RWPE2 (cell line): Measurements from ENCODE around the gene MYO10.
"Not testable (repeated sequence)": the region's sequence is repeated elsewhere in the genome, so short reads cannot be mapped to it uniquely, and the experiment has no call there.

Source experiments
- ATAC-seq: fragments of 200-7000 bp; cut with Tn5 transposase; 3 replicates; pipeline ENCODE4 v1.9.1; 2021; ENCODE audit warnings: low read depth
- DNase-seq: peaks from one replicate; pipeline ENCODE4 v3.0.0-alpha.2; 2020; ENCODE audit warnings: low spot score
- H3K27ac ChIP-seq: fragments of 450-650 bp; 2 replicates; pipeline ENCODE4 v1.5.1; 2017; ENCODE audit warnings: mild to moderate bottlenecking; ENCODE audit not compliant: poor library complexity, severe bottlenecking
- H3K27me3 ChIP-seq: fragments of 250-450 bp; sonication (Bioruptor Pico); 2 replicates; pipeline ENCODE4 v1.5.1; 2021; ENCODE audit warnings: mild to moderate bottlenecking, moderate library complexity; ENCODE audit not compliant: insufficient read depth, poor library complexity, severe bottlenecking
- H3K36me3 ChIP-seq: fragments of 250-450 bp; sonication (Bioruptor Pico); 2 replicates; pipeline ENCODE4 v1.5.1; 2020; ENCODE audit warnings: low read depth, mild to moderate bottlenecking, moderate library complexity
- H3K4me1 ChIP-seq: fragments of 250-450 bp; sonication (Bioruptor Pico); 2 replicates; pipeline ENCODE4 v1.5.1; 2021; ENCODE audit warnings: mild to moderate bottlenecking, moderate library complexity; ENCODE audit not compliant: insufficient read depth, poor library complexity, severe bottlenecking
- H3K4me3 ChIP-seq: fragments of 250-450 bp; sonication (Bioruptor Pico); 2 replicates; pipeline ENCODE4 v1.5.1; 2021; ENCODE audit warnings: mild to moderate bottlenecking, moderate library complexity; ENCODE audit not compliant: severe bottlenecking
- H3K9me3 ChIP-seq: fragments of 250-450 bp; sonication (Bioruptor Pico); 2 replicates; pipeline ENCODE4 v1.5.1; 2021; ENCODE audit warnings: mild to moderate bottlenecking, moderate library complexity; ENCODE audit not compliant: severe bottlenecking
- TF ChIP-seq, protein P1 (sequence below): fragments of 450-650 bp; IDR thresholded peaks from one replicate; pipeline ENCODE4 v1.5.1; 2017; ENCODE audit warnings: mild to moderate bottlenecking, moderate library complexity; ENCODE audit not compliant: poor library complexity, severe bottlenecking

MYO10 gene

GRCh38 chr5:16879191-16879590, 56.9 kb downstream of the MYO10 start:
- no peaks in the 10 kb centered on the region for H3K9me3 ChIP-seq
- H3K36me3 ChIP-seq, result peaks cover 32% of the 10 kb centered on the region
- TF ChIP-seq, protein P1, sequence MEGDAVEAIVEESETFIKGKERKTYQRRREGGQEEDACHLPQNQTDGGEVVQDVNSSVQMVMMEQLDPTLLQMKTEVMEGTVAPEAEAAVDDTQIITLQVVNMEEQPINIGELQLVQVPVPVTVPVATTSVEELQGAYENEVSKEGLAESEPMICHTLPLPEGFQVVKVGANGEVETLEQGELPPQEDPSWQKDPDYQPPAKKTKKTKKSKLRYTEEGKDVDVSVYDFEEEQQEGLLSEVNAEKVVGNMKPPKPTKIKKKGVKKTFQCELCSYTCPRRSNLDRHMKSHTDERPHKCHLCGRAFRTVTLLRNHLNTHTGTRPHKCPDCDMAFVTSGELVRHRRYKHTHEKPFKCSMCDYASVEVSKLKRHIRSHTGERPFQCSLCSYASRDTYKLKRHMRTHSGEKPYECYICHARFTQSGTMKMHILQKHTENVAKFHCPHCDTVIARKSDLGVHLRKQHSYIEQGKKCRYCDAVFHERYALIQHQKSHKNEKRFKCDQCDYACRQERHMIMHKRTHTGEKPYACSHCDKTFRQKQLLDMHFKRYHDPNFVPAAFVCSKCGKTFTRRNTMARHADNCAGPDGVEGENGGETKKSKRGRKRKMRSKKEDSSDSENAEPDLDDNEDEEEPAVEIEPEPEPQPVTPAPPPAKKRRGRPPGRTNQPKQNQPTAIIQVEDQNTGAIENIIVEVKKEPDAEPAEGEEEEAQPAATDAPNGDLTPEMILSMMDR, result no peak
- no peak overlapping the region for H3K4me3 ChIP-seq
- no peaks in the 10 kb centered on the region for H3K27me3 ChIP-seq
- H3K4me1 ChIP-seq, result peaks cover 10% of the 10 kb centered on the region
- no peak for ATAC-seq
- no peak for DNase-seq
- no peak overlapping the region for H3K27ac ChIP-seq

- Histone ChIP-seq H3K9me3 (no peaks in the 10 kb centered on the region), H3K4me3 (no peak overlapping the region), H3K36me3 (peaks cover 39% of the 10 kb centered on the region), H3K27ac (no peak overlapping the region), H3K27me3 (no peaks in the 10 kb centered on the region), H3K4me1 (peaks cover 10% of the 10 kb centered on the region)
- TF ChIP-seq, protein P1, result no peak
- ATAC-seq, result no peak
- no peak for DNase-seq
Measured at GRCh38 chr5:16877267-16877935, 58.7 kb downstream of the MYO10 start.

- DNase-seq, H3K27ac ChIP-seq, H3K9me3 ChIP-seq, ATAC-seq, H3K27me3 ChIP-seq, H3K4me3 ChIP-seq: not testable (repeated sequence)
- H3K4me1 ChIP-seq, result peaks cover 22% of the 10 kb centered on the region
- H3K36me3 ChIP-seq, result peaks cover 39% of the 10 kb centered on the region
Measured at GRCh38 chr5:16874424-16874823, 61.7 kb downstream of the MYO10 start.

- TF ChIP-seq, protein P1, result no peak
- Histone ChIP-seq H3K36me3 (peaks cover 35% of the 10 kb centered on the region), H3K4me3 (no peak overlapping the region), H3K4me1 (peaks cover 22% of the 10 kb centered on the region), H3K9me3 (no peaks in the 10 kb centered on the region), H3K27ac (peak overlapping the region; percentile 53), H3K27me3 (no peaks in the 10 kb centered on the region)
- DNase-seq (no peak), ATAC-seq (peak; percentile 37)
Measured at GRCh38 chr5:16871746-16872339, 64.2 kb downstream of the MYO10 start.

DNA sequence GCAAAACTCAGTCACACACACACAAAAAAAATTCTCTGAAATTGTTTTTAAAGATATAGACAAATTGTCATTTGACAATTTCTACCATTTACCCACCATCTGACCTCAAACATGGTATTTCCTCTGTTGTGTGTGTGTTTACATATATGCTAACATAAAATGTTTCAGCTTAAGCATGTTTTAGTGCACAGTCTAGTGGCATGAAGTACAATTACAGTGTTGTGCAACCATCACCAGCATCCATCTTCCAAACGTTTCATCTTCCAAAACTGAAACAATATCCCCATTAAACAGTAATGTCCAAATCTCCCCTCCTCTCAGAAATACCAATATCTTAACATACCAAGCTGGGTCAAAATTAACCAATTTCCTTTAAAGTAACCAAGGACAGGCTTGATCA, 65.2 kb downstream of the MYO10 start:
- Histone ChIP-seq H3K4me3 (no peak overlapping the region), H3K4me1 (peaks cover 22% of the 10 kb centered on the region), H3K9me3 (no peaks in the 10 kb centered on the region), H3K36me3 (peaks cover 25% of the 10 kb centered on the region), H3K27me3 (no peaks in the 10 kb centered on the region), H3K27ac (peak overlapping the region; percentile 53)
- 0 out of 3 replicates have a peak, but pooled peaks have one; percentile 22 for ATAC-seq
- TF ChIP-seq, protein P1, result peak; percentile 9
- no peak for DNase-seq
